Choroid plexus epithelial cell (primary cell): ENCODE results near the gene ONECUT3.
A peak's percentile ranks its signal among the peaks of the same experiment; 100 is the strongest.

Experiments
- DNase-seq: peaks from one replicate; pipeline ENCODE4 v3.0.0-alpha.2; 2010; ENCODE audit warnings: low read depth
- H3K4me3 ChIP-seq: 2 replicates; pipeline ENCODE4 v1.5.1; 2011; ENCODE audit warnings: low read depth, mild to moderate bottlenecking, control low read depth, low read length, moderate library complexity
- CTCF ChIP-seq: conservative IDR thresholded peaks from 2 replicates; pipeline ENCODE4 v1.5.1; 2011; ENCODE audit warnings: low read depth, mild to moderate bottlenecking, control low read depth, inconsistent platforms, low read length, moderate library complexity

The ONECUT3 gene

GRCh38 chr19:1824252-1824622 lies 70.9 kb downstream of the ONECUT3 start:
- no peak for TF ChIP-seq CTCF
- DNase-seq = no peak
- no peak overlapping the region for H3K4me3 ChIP-seq

DNA sequence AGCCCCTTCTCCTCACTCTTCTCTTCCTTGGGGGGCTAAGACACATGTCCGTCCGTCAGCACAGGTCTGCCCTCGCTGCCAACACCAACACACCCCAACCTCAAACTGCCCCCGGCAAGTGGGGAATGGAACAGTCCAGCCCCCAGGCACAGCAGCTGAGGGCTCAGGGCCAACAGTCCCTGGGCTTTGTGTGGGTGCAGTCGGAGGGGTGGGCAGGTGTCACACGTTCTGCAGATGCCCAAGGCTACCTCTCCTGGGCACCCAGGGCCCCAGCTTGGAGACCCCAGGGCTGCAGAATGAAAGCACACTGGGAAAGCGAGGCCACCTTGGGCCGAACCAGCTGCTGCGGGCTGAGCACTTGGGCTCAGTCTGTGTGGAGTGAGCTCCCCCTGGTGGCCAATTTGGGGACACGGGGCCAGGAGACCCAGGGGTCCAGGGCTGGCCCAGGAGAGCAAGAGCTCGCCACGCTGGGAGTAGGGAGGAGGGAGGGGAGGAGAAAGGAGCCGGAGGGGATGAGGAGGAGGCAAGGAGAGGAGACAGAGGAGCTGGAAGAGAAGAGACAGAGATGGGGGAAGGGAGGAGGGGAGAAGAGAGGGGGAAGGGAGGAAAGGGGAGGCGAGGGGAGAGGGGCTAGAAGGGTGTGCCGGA lies 72.7 kb downstream of the ONECUT3 start:
- H3K4me3 ChIP-seq = no peak overlapping the region
- TF ChIP-seq CTCF = peak; percentile 86
- peak; percentile 74 for DNase-seq

- no peak for DNase-seq
- no peak overlapping the region for H3K4me3 ChIP-seq
Observed at GRCh38 chr19:1826557-1827521, 73.5 kb downstream of the ONECUT3 start.

DNA sequence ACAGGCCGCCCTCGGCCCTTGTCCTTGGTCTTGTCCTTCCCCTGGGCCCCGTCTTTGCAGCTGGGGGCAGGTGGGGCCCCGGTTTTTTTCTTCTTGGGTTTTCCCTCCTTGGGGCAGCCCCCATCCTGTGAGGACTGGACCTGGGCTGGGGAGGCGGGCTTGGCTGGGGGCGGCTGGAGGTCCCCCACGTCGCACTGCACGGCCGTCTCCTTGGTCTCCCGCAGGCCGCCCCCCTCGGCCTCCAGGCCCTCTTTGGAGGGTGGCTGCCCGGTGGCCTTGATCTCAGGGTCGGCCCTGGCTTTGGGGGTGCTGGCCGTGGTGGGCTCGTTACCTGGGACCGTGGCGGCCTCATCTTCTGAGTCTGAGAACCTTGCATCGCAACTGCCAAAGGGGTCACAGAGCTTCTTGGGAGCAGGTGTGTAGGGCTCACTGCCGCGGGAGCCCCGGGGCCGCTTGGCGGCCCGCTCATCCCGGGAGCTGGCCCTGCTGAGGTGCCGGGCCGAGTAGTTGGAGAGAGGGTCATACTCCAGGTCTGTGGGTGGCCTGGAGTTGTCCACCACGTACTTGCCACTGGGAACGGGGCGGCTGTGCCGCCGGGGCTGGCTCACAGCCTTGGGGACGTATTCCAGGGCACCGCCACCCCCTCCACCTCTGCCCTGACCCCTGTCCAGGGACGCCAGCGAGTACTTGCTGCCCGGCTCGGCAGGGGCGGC lies 74.4 kb downstream of the ONECUT3 start:
- no peak overlapping the region for H3K4me3 ChIP-seq
- no peak for TF ChIP-seq CTCF
- DNase-seq = no peak

More at GRCh38 chr19:1826557-1827521, 73.5 kb downstream of the ONECUT3 start:
- no peak for TF ChIP-seq CTCF

DNA sequence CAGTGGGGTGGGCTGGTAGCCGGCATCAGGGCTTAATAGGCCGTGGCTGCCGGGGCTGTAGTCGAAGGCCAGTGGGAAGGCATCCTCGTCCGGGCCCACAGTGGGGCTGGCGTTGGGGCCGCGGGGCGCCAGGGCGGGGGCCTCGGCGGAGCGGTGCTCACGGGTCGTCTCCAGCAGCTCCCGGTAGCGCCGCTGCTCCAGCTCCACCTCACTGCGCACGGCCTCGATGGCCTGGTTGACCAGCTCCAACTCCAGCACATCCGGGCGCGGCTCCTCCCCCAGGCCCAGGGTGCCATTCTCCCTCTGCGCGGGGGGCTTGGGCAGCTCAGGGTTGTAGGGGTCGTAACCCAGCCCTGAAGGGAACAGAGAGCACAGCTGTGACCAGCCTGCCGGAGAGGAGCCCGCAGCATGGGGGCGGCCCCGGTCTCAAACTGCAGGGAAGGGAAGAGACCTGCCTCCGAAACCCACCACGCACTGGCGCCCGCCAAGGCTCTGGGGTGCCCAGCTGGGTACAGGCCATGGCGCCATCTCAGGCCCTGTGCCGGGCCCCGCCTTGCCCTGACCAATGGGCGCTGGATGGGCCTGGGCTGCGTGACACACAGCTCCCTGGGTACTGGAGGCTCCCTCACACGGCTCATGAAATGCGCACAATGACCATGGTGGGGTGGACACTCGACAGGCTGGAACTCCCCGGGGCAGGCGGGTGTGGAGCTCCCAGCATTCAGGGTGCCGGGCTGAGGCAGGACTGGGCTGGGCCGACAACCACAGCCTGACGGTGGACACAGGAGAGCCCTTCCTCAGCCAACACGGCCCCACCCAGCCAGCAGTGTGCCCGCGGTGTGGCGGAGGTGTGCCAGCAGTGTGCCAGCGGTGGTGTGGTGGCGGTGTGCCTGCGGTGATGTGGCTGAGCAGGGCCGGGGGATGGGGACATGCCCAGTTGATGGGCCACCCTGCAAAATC lies 75.3 kb downstream of the ONECUT3 start:
- H3K4me3 ChIP-seq = no peak overlapping the region
- TF ChIP-seq CTCF = no peak
- no peak for DNase-seq

DNA sequence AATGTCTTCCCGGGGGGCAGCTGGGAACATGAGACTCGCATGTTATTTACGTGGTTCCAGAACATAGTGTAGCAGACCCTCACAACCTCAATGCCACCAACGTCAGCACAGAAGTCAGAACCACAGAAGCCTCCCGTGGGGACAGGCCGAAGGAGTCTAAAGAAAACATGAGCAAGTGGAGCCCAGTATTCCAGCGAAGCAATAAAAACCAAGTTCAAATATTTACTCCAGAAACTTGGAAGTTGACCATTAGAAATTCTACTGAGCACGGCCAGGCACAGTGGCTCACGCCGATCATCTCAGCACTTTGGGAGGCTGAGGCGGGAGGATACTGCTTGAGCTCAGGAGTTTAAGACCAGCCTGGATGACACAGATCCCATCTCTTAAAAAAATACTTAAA lies 76.7 kb downstream of the ONECUT3 start:
- TF ChIP-seq CTCF = no peak
- DNase-seq = no peak
- no peak overlapping the region for H3K4me3 ChIP-seq
